Fibroblast of skin of back (primary cell): ENCODE measurements around the gene ASB2.
A peak's percentile ranks its signal among the peaks of the same experiment; 100 is the strongest.

Experiments
- DNase-seq: peaks from one replicate; pipeline ENCODE4 v3.0.0-alpha.2; 2013

ASB2 gene

DNA sequence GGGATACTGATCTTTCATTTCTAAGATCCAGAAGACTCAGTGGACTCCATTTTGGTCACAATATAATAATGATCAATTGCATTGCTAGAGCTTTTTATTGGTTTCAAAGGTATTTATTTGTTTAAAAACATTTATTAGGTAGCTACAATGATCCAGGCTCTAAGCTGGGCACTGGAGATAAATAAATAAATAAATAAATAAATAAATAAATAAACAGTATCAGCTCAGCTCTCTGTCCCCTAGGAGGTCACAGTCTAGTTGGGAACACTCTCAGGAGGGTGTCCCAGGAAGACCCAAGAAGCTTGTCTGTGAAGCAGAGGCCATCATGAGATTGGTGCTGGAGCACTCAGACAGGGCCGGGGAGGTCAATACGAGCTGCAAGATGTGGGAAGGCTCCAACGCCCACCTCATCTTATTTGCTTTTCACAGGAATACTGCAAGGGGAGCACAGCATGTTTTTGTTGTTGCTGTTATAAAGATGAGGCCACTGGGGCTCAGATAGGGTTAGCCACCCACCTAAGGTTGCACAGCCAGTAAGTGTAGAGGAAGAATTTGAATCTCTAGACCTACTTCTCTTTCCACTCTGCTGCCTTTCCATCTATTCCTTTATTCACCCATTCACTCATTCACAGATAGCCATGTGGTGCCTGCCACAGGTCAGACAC lies 15.5 kb downstream of the ASB2 start:
- DNase-seq: no peak

GRCh38 chr14:93960108-93960475 lies 16.3 kb downstream of the ASB2 start:
- DNase-seq: no peak

DNA sequence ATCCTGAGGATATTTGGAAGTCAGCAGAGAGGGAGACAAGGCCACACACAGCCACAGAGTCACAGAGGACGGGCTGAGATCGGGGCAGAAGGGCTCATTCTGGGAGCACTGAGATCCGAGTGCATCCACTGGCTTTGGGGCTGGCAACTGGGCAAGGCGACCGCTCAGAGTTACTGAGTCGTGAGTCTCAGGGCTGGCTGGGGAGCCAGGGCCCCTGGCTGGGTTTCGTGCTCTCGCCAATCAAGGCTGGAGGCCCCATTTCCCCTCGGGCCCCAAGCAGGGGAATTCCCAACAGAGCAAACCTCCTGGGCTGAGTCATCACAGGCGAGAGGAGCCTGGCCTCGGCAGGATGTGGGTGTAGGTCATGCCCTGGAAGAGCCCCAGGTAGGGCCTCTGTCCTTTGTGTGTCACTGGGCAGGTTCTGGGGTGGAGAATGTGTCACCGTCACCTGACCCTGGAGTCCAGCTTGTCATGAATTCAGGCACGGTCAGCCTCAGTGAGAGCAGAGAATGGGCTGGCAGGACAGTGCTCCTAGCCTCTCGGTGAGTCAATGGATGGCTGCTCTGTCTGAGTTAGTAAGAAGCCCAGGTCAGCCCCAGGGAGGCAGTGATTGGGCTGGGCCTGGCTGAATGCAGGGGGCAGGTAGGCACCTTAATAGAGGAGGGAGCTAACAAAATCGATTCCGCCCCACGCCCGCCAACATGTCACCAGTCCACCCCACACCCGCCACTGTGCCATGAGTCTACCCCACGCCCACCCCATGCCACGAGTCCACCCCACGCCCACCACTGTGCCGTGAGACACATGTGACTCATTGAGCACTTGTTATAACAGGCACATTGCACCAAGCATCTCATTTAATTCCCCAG lies 16.9 kb downstream of the ASB2 start:
- DNase-seq: peak; percentile 88

GRCh38 chr14:93958567-93959238 lies 17.7 kb downstream of the ASB2 start:
- DNase-seq: no peak

GRCh38 chr14:93957751-93958566 lies 18.4 kb downstream of the ASB2 start:
- DNase-seq: no peak

- DNase-seq: no peak
These were observed 19.0 kb downstream of the ASB2 start for GRCh38 chr14:93957333-93957710.

- DNase-seq: no peak
These were observed 19.6 kb downstream of the ASB2 start for GRCh38 chr14:93956514-93957332.

GRCh38 chr14:93955850-93956481 lies 20.4 kb downstream of the ASB2 start:
- DNase-seq: no peak

GRCh38 chr14:93954900-93955849 lies 21.2 kb downstream of the ASB2 start:
- no peak for DNase-seq

DNA sequence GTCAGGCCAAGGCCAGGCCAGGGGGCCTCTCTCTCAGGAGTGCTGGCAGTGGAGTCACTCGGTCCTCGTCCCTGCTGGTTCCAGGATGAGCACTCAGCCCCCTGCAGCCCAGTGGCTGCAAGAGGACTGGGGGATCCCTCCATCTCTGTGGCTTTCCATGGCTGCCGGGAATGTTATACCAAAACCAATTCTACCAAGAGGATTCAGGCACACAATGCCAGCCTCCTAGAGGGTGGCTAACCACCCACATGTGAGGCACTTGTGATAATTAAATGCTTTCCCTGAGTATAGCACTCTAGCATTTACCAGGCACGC lies 21.9 kb downstream of the ASB2 start:
- no peak for DNase-seq

DNA sequence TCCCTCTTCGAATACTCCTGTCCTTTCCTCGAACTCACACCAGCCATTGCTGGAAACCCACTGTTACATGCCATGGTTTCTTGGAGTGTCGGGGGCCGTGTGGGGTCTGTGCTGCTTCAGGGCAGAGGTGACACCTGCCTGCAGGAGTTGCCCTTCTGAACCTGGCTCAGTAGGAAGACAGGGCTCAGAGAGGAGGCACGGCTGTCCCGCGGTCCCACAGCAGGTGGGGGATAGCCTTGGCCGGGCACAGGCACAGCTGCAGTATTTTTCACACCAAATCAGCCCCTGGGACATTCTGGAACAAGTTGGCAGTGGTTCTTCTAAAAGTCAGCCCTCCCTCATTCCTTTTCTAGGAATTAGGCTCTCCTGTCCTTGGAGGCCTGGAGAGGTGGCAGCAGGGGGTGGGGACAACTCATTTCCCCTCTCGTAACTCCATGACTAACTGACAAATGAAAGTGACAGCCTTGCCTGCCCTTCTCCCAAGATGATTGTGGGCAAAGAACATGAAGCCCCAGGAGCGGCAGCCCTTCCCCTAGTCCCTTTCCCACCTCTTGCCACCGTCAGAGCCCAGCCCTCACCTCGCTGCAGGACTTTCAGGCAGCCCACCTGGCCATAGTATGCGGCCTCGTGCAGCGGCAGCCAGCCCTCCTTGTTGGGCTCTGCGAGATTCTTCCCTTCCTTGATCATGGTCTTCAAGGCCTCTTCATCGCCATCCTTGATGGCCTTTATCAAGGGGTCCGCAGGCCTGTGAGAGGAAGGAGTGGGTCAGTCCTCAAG lies 22.4 kb downstream of the ASB2 start:
- DNase-seq: no peak

GRCh38 chr14:93953263-93953662 lies 23.1 kb downstream of the ASB2 start:
- no peak for DNase-seq

- DNase-seq: no peak
These were observed 23.5 kb downstream of the ASB2 start for GRCh38 chr14:93952829-93953228.

DNA sequence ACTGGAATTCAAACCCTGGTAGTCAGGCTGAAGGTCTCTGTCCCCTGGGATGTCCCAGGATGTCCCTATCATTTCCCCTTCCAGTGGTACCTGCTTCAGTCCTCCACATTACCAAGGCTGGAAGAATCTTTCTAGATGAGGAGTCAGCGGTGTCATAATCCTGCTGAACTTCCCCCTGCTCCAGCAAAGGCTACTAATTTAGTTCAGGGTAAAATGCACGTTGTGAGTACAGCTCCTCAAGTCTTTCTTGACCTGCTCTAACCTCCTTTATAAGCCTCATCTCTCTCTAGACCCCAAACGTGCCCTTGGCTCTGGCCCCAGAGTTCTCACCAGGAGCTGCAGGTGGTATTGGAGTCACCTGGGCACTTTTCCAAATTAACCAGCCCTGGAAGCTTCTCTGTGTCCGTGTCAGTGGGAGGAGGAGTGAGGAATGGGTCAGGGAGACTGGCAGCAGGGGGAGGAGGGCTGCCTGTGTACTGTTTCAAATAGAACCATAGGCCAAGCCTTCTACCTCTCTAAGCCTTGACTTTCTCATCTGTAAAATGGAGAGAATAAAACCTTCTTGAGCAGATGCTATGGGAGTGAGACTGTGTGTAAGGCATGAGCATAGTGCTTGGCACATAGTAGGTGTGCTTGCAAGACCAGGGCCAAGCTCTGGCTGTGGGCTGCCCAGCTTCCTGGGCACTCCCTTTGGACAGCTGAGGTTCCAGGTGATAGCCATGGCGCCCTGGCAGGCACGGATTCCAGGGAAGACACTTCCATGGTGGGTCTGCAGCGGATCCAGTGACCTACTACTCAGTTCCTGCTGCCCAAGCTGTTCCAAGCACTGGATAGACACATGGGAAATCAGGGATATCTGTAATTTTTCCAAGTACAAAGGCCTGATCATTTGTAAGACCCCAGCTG lies 24.5 kb downstream of the ASB2 start:
- DNase-seq: no peak

DNA sequence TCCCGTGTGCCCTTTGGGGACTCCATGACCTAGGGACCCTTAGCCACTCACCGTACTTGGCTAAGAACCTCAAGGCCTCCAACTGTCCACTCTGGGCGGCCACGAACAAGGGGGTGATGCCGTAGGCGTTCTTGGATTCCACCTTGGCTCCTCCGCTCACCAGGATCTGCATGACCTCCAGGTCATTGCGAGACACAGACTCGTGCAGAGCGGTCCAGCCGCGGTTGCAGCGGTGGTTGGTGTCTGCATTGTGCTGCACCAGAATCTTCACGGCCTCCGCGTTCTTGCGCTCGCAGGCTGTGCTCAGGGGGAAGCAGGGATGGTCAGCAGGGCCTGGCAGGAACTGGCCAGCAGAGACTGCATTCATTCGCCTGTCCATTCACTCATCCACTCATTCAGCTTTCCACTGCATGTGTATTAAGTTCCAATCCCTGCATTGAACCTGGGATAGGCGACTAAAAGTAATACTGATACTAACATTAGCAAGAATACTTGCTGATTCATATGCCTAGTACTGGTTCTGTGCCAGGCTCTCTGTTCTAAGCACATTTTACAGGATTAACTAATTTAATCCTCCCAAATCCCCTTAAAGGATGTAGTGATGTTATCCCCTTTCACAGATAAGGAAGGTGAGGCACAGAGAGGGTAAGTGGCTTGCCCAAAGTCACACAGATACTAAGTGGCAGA lies 25.3 kb downstream of the ASB2 start:
- no peak for DNase-seq

DNA sequence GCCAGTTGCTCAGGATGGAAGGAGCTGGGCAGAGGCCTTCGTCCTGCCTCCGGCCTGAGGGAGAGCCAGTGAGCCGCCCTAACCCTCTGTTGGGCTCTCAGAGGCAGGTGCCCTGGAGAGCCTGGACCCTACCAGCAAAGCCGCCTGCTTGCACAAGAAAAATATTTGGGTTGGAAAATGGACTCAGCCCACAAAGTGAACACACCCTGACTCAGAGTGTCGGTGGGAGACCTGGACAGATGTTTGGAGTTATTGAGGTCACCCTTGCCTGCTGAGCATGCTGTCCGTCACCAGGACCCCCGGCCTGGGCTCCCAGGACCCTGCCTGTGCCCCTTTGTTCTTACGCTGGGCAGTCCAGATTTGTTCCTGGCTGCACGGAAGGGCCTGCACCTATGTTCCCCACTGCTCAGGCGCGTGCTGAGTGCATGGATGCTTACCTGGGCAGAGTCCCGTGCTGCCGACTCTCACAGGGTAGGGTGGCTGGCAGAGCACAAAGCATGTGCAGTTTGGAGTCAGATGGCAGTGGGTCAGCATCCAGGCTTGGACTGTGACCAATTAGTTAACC lies 26.8 kb downstream of the ASB2 start:
- no peak for DNase-seq

GRCh38 chr14:93947282-93947681 lies 29.1 kb downstream of the ASB2 start:
- DNase-seq: no peak
